Keratinocyte (primary cell): ENCODE results near the gene MRPS18B.

Experiments used
- EZH2 ChIP-seq: IDR thresholded peaks from one replicate; pipeline ENCODE4 v1.6.1; 2012; ENCODE audit warnings: inconsistent platforms, mild to moderate bottlenecking, low read length, moderate library complexity
- TF ChIP-seq, protein P1 (sequence below), 3 experiments: IDR thresholded peaks in 1 of 3; conservative IDR thresholded peaks in 1 of 3; optimal IDR thresholded peaks in 1 of 3; 2 replicates in 2 of 3; 3 replicates in 1 of 3; pipeline versions ENCODE3 to v1.5.1; 2011; ENCODE audit warnings: low read length in 3 of 3, mild to moderate bottlenecking in 3 of 3, moderate library complexity in 2 of 3, control low read depth in 1 of 3, inconsistent platforms in 1 of 3; ENCODE audit not compliant: insufficient read depth in 2 of 3; ENCODE audit errors: extremely low read depth in 1 of 3

DNA sequence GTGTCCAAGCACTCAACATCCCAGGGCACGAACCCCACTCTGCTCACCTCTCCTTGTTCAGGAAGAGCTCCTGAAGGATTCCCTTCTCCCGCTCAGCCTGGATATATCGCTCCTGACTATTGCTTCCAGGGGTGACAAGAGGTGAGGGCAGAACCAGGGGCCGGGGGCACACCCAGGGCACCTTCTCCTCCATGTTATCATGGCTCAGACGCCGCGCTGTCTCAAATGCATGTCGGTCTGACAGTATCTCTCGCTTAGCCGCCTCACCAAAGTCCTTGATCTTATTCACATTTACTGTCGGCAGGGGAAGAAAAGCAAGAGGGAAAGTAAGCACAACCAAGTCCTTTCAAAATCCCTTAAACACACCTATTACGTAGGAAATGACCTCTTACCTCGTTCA lies 13.7 kb upstream of the MRPS18B start:
- TF ChIP-seq, protein P1, sequence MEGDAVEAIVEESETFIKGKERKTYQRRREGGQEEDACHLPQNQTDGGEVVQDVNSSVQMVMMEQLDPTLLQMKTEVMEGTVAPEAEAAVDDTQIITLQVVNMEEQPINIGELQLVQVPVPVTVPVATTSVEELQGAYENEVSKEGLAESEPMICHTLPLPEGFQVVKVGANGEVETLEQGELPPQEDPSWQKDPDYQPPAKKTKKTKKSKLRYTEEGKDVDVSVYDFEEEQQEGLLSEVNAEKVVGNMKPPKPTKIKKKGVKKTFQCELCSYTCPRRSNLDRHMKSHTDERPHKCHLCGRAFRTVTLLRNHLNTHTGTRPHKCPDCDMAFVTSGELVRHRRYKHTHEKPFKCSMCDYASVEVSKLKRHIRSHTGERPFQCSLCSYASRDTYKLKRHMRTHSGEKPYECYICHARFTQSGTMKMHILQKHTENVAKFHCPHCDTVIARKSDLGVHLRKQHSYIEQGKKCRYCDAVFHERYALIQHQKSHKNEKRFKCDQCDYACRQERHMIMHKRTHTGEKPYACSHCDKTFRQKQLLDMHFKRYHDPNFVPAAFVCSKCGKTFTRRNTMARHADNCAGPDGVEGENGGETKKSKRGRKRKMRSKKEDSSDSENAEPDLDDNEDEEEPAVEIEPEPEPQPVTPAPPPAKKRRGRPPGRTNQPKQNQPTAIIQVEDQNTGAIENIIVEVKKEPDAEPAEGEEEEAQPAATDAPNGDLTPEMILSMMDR (optimal IDR thresholded peaks at IDR 0.05 in 1 of 3, IDR thresholded peaks at IDR 0.05 in 1 of 3, conservative IDR thresholded peaks at IDR 0.05 in 1 of 3; ENCODE audit: extremely low read depth in 1 of 3, insufficient read depth in 2 of 3, low read length in 3 of 3) = no peak
- TF ChIP-seq EZH2 = no peak
